Activated CD8-positive, alpha-beta memory T cell treated with anti-CD3 and anti-CD28 coated beads, Interleukin-2, amount 10 ng/mL, durations not matched to agents 7 days and 5 days (primary cell): ENCODE results near the gene CISD1. TPM values are rescaled to one million over a fixed set of nuclear protein-coding genes. Genes with fewer than 3 reads are reported as not detected.
"Not testable (repeated sequence)": the region's sequence is repeated elsewhere in the genome, so short reads cannot be mapped to it uniquely, and the experiment has no call there.

Experiments used
- ATAC-seq: fragments of 150-1000 bp; cut with Tn5 transposase; one replicate; pipeline ENCODE4 v1.10.0; 2021; ENCODE audit warnings: moderate library complexity
- CTCF ChIA-PET: fragments of 350-600 bp; sonication (Branson Sonifier 250); formaldehyde crosslinking; loops from one replicate; lab custom pipeline; 2021; ENCODE audit warnings: antibody characterized with exemption; lab: Charles Lee
- DNase-seq: peaks from one replicate; pipeline ENCODE4 v3.0.0-alpha.2; 2020
- H3K27ac Mint-ChIP-seq: one replicate; pipeline ENCODE4 v1.8.0; 2021; ENCODE audit warnings: mild to moderate bottlenecking, mixed read lengths
- H3K27me3 Mint-ChIP-seq: one replicate; pipeline ENCODE4 v1.8.0; 2021; ENCODE audit warnings: mixed read lengths
- H3K36me3 Mint-ChIP-seq: one replicate; pipeline ENCODE4 v1.8.0; 2021; ENCODE audit warnings: mild to moderate bottlenecking, mixed read lengths
- H3K4me1 Mint-ChIP-seq: one replicate; pipeline ENCODE4 v1.8.0; 2021; ENCODE audit warnings: mixed read lengths
- H3K4me3 Mint-ChIP-seq: one replicate; pipeline ENCODE4 v1.8.0; 2021; ENCODE audit warnings: mild to moderate bottlenecking, moderate library complexity, mixed read lengths
- H3K9me3 Mint-ChIP-seq: one replicate; pipeline ENCODE4 v1.8.0; 2022; ENCODE audit warnings: low read depth, mixed read lengths
- total RNA-seq, 2 experiments: library from RNA; stranded (reverse); gene quantifications; one replicate each; pipeline ENCODE4 v1.2.3, GENCODE V29; 2021

CISD1 gene
- 10 to 100 TPM; 32.2 to 39.4 TPM for total RNA-seq

GRCh38 chr10:58268946-58269781 lies at the start of gene CISD1:
Gene CISD1, plus strand, starts transcription at chr10:58269162. Its CDS starts 112 bp downstream, at chr10:58269274.
- CTCF ChIA-PET: interaction anchor here (0.6 to 2.4 kb wide), 8 partner anchors 8 to 1908 kb away, joined by 3 to 12 read pairs (median 3); partner anchors contain the start of genes TFAM and ZWINT
- ATAC-seq (peak; percentile 79), DNase-seq (peak; percentile 96)
- Mint-ChIP-seq H3K36me3 (peaks cover 13% of the 10 kb centered on the region), H3K4me1 (peaks cover 28% of the 10 kb centered on the region), H3K27ac (peak within 1 kb of the TSS; percentile 92), H3K9me3 (no peaks in the 10 kb centered on the region), H3K27me3 (no peaks in the 10 kb centered on the region), H3K4me3 (peak within 1 kb of the TSS; percentile 91)

- Mint-ChIP-seq H3K36me3 (peaks cover 19% of the 10 kb centered on the region), H3K4me1 (peaks cover 2% of the 10 kb centered on the region), H3K9me3 (no peaks in the 10 kb centered on the region), H3K4me3 (no peak overlapping the region), H3K27me3 (no peaks in the 10 kb centered on the region), H3K27ac (no peak overlapping the region)
- ATAC-seq (no peak), DNase-seq (no peak)
- CTCF ChIA-PET: no interaction called here
Observed at GRCh38 chr10:58219875-58220274, 49.1 kb upstream of the CISD1 start.

GRCh38 chr10:58220769-58221451 lies 48.1 kb upstream of the CISD1 start:
- ATAC-seq (no peak), DNase-seq (no peak)
- H3K36me3 Mint-ChIP-seq: peaks cover 17% of the 10 kb centered on the region
- H3K4me1 Mint-ChIP-seq: no peaks in the 10 kb centered on the region
- H3K9me3 Mint-ChIP-seq: no peaks in the 10 kb centered on the region
- no peak overlapping the region for H3K4me3 Mint-ChIP-seq
- no peak overlapping the region for H3K27ac Mint-ChIP-seq
- CTCF ChIA-PET: no interaction called here
- H3K27me3 Mint-ChIP-seq: no peaks in the 10 kb centered on the region

- Mint-ChIP-seq H3K4me3 (no peak overlapping the region), H3K27ac (no peak overlapping the region), H3K4me1 (no peaks in the 10 kb centered on the region), H3K27me3 (no peaks in the 10 kb centered on the region), H3K36me3 (peaks cover 28% of the 10 kb centered on the region), H3K9me3 (no peaks in the 10 kb centered on the region)
- CTCF ChIA-PET: no interaction called here
- ATAC-seq: no peak
- DNase-seq: no peak
Observed at GRCh38 chr10:58225654-58226053, 43.3 kb upstream of the CISD1 start.

GRCh38 chr10:58229856-58230255 lies 39.1 kb upstream of the CISD1 start:
- CTCF ChIA-PET, H3K4me1 Mint-ChIP-seq, H3K27ac Mint-ChIP-seq, H3K27me3 Mint-ChIP-seq, DNase-seq, H3K9me3 Mint-ChIP-seq, ATAC-seq, H3K4me3 Mint-ChIP-seq: not testable (repeated sequence)
- peaks cover 51% of the 10 kb centered on the region for H3K36me3 Mint-ChIP-seq

GRCh38 chr10:58237014-58237834 lies 31.7 kb upstream of the CISD1 start:
- no peak for ATAC-seq
- CTCF ChIA-PET: no interaction called here
- Mint-ChIP-seq H3K27ac (no peak overlapping the region), H3K9me3 (peaks cover 2% of the 10 kb centered on the region), H3K4me3 (no peak overlapping the region), H3K27me3 (no peaks in the 10 kb centered on the region), H3K4me1 (peaks cover 6% of the 10 kb centered on the region), H3K36me3 (peaks cover 49% of the 10 kb centered on the region)
- DNase-seq: no peak

- Mint-ChIP-seq H3K4me1 (peaks cover 6% of the 10 kb centered on the region), H3K27ac (no peak overlapping the region), H3K4me3 (no peak overlapping the region)
Observed at GRCh38 chr10:58239561-58240169, 29.3 kb upstream of the CISD1 start.

GRCh38 chr10:58240531-58240930 lies 28.4 kb upstream of the CISD1 start:
- Mint-ChIP-seq H3K36me3 (peaks cover 36% of the 10 kb centered on the region), H3K4me3 (no peak overlapping the region), H3K9me3 (peaks cover 2% of the 10 kb centered on the region), H3K27me3 (no peaks in the 10 kb centered on the region), H3K4me1 (peaks cover 6% of the 10 kb centered on the region), H3K27ac (no peak overlapping the region)
- ATAC-seq (no peak), DNase-seq (no peak)
- CTCF ChIA-PET: no interaction called here

More at GRCh38 chr10:58239561-58240169, 29.3 kb upstream of the CISD1 start:
- Mint-ChIP-seq H3K27me3 (no peaks in the 10 kb centered on the region), H3K9me3 (peaks cover 4% of the 10 kb centered on the region), H3K36me3 (peaks cover 42% of the 10 kb centered on the region)
- no peak for DNase-seq
- CTCF ChIA-PET: no interaction called here
- ATAC-seq: no peak

GRCh38 chr10:58241346-58241745 lies 27.6 kb upstream of the CISD1 start:
- H3K4me1 Mint-ChIP-seq: peaks cover 6% of the 10 kb centered on the region
- H3K9me3 Mint-ChIP-seq: peaks cover 2% of the 10 kb centered on the region
- no peak for ATAC-seq
- H3K36me3 Mint-ChIP-seq: peaks cover 29% of the 10 kb centered on the region
- CTCF ChIA-PET: no interaction called here
- H3K27ac Mint-ChIP-seq: no peak overlapping the region
- H3K4me3 Mint-ChIP-seq: no peak overlapping the region
- no peaks in the 10 kb centered on the region for H3K27me3 Mint-ChIP-seq
- DNase-seq: no peak

- no peak for ATAC-seq
- CTCF ChIA-PET: no interaction called here
- Mint-ChIP-seq H3K27me3 (no peaks in the 10 kb centered on the region), H3K9me3 (peaks cover 2% of the 10 kb centered on the region), H3K4me1 (peaks cover 6% of the 10 kb centered on the region), H3K36me3 (peaks cover 18% of the 10 kb centered on the region), H3K27ac (no peak overlapping the region), H3K4me3 (no peak overlapping the region)
- no peak for DNase-seq
Observed at GRCh38 chr10:58243269-58243668, 25.7 kb upstream of the CISD1 start.

- H3K9me3 Mint-ChIP-seq, H3K27me3 Mint-ChIP-seq, H3K4me3 Mint-ChIP-seq, DNase-seq, H3K4me1 Mint-ChIP-seq, ATAC-seq, H3K27ac Mint-ChIP-seq, CTCF ChIA-PET: not testable (repeated sequence)
- H3K36me3 Mint-ChIP-seq: peaks cover 20% of the 10 kb centered on the region
Observed at GRCh38 chr10:58243801-58244200, 25.2 kb upstream of the CISD1 start.

- ATAC-seq, H3K27ac Mint-ChIP-seq, H3K27me3 Mint-ChIP-seq, H3K4me3 Mint-ChIP-seq, H3K4me1 Mint-ChIP-seq, H3K9me3 Mint-ChIP-seq, CTCF ChIA-PET, DNase-seq: not testable (repeated sequence)
- peaks cover 20% of the 10 kb centered on the region for H3K36me3 Mint-ChIP-seq
Observed at GRCh38 chr10:58244242-58244641, 24.7 kb upstream of the CISD1 start.

GRCh38 chr10:58244666-58245065 lies 24.3 kb upstream of the CISD1 start:
- ATAC-seq, H3K4me1 Mint-ChIP-seq, H3K4me3 Mint-ChIP-seq, H3K27me3 Mint-ChIP-seq, H3K9me3 Mint-ChIP-seq, DNase-seq, H3K27ac Mint-ChIP-seq, CTCF ChIA-PET: not testable (repeated sequence)
- peaks cover 20% of the 10 kb centered on the region for H3K36me3 Mint-ChIP-seq
